ENCODE results near the gene HSP90AA1. TPM values are rescaled to one million over a fixed set of nuclear protein-coding genes. Genes with fewer than 3 reads are reported as not detected.

Gene HSP90AA1
- total RNA-seq, 2 experiments from 2014 or later = 1,101 to 1,115 TPM

DNA sequence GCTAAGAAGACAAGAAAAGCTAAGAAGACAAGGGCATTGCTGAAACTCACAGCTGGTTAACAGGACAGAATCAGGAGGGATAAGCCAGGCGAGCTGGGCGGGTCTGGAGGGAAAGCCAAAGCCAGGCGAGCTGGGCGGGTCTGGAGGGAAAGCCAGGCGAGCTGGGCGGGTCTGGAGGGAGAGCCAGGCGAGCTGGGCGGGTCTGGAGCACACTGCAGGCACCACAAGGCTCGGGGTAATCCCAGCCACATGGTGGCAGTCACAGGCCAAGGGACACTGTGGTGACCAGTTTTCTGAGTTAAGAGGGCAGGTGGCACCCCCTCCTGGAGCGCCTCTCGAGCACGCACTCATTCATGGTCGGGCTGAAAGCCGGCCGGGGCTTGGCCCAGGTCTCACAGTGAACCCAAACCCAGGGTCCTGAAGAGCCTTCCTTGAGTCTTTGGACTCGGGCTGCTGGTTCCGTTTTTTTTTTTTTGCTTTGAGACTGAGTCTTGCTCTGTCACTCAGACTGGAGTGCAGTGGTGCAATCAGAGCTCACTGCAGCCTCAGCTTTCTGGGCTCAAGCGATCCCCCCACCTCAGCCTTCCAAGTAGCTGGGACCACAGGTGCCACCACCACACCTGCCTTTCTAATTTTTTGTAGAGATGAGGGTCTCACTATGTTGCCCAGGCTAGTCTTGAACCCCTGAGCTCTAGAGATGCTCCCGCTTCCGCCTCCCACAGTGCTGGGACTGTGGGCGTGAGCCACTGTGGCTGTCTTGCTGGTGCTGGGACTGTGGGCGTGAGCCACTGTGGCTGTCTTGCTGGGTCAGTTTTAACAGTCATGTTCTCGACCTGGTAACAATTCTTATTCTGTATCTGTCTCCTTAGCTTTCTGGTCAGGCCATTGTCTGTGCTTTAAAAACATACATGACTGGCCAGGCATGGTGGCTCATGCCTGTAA lies 40.2 kb downstream of the HSP90AA1 start:
- peak; percentile 51 for DNase-seq
- ChIA-PET POLR2A (interaction anchor here (1.2 kb wide), 1 partner anchor 11 kb away, joined by 4 read pairs; no protein-coding TSS in a partner anchor), CTCF (interaction anchor here (0.9 to 1.5 kb wide), 3 partner anchors 23 to 85 kb away, joined by 3 to 9 read pairs (median 4); no protein-coding TSS in a partner anchor)
- intact Hi-C loops (cut with micrococcal nuclease) = no loop called here
- TF ChIP-seq, protein P1, sequence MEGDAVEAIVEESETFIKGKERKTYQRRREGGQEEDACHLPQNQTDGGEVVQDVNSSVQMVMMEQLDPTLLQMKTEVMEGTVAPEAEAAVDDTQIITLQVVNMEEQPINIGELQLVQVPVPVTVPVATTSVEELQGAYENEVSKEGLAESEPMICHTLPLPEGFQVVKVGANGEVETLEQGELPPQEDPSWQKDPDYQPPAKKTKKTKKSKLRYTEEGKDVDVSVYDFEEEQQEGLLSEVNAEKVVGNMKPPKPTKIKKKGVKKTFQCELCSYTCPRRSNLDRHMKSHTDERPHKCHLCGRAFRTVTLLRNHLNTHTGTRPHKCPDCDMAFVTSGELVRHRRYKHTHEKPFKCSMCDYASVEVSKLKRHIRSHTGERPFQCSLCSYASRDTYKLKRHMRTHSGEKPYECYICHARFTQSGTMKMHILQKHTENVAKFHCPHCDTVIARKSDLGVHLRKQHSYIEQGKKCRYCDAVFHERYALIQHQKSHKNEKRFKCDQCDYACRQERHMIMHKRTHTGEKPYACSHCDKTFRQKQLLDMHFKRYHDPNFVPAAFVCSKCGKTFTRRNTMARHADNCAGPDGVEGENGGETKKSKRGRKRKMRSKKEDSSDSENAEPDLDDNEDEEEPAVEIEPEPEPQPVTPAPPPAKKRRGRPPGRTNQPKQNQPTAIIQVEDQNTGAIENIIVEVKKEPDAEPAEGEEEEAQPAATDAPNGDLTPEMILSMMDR (IDR thresholded peaks at IDR 0.05) = no peak
- Mint-ChIP-seq H3K27me3 (no peaks in the 10 kb centered on the region), H3K36me3 (ENCODE audit: low read depth) (peaks cover 47% of the 10 kb centered on the region), H3K4me3 (no peak overlapping the region), H3K27ac (peak overlapping the region; percentile 34), H3K9me3 (no peaks in the 10 kb centered on the region), H3K4me1 (ENCODE audit: low read depth) (no peaks in the 10 kb centered on the region)
- peak; percentile 78 for ATAC-seq

DNA sequence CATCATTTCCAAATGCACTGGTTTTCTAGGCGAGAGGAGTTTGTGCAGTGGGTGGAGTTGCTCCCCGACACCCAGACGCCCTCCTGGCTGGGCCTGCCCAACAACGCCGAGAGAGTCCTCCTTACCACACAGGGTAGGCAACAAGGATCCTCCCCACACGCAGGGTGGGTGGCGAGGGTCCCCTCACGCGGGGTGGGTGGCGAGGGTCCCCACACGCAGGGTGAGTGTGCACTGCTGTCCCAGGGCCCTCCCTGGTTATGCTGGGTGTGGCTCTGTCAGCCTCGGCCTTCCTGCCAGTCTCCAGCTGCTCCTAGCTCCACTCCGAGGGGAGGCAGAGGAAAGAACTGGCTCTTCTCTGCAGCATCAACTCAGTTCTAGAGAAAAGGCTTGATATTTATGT lies 42.3 kb downstream of the HSP90AA1 start:
- Mint-ChIP-seq H3K9me3 (no peaks in the 10 kb centered on the region), H3K4me1 (ENCODE audit: low read depth) (no peaks in the 10 kb centered on the region), H3K27me3 (no peaks in the 10 kb centered on the region), H3K36me3 (ENCODE audit: low read depth) (peaks cover 47% of the 10 kb centered on the region), H3K27ac (no peak overlapping the region), H3K4me3 (no peak overlapping the region)
- ChIA-PET CTCF (no interaction called here), POLR2A (no interaction called here)
- DNase-seq = no peak
- intact Hi-C loops (cut with micrococcal nuclease) = no loop called here
- ATAC-seq = no peak
- TF ChIP-seq, protein P1 (IDR thresholded peaks at IDR 0.05) = no peak

DNA sequence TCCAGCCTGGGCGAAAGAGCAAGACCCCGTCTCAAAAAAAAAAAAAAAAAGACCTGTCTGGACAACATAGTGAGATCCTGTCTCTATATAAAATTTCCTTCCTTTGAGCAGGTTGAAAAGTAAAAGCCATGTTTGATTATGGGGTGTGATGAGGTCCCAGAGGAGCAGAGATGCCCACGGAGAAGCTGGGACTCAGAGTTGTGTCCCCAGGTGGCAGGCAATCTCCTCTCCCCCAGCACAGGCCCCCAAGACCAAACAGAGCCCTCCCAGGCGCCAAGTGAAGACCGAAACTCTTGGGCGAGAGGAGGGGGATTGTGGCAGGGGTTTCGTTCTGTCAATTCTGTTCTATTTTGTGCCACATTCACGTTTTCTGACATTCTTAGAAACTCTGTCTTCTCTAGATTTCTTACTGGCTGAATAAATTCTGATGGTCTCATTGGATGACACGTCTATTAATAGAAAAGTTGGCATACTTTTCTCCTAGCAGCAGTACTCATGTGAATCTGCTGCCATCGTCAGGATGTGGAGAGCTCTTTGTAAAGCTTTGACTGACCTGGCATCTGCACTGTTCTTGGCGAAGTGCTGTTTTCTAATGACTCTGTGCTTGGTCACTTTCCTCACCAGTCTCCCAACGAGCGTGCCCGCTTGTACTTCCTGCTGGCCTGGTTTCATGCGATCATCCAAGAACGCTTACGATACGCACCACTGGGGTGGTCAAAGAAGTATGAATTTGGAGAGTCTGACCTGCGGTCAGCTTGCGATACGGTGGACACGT lies 43.4 kb downstream of the HSP90AA1 start:
- no peak overlapping the region for H3K27ac Mint-ChIP-seq
- intact Hi-C loops (cut with micrococcal nuclease) = no loop called here
- no peak for ATAC-seq
- POLR2A ChIA-PET = interaction anchor here (0.6 kb wide), 1 partner anchor 60 kb away, joined by 4 read pairs; no protein-coding TSS in a partner anchor
- DNase-seq = no peak
- H3K9me3 Mint-ChIP-seq = no peaks in the 10 kb centered on the region
- H3K27me3 Mint-ChIP-seq = no peaks in the 10 kb centered on the region
- no peaks in the 10 kb centered on the region for H3K4me1 Mint-ChIP-seq (ENCODE audit: low read depth)
- CTCF ChIA-PET = no interaction called here
- H3K36me3 Mint-ChIP-seq (ENCODE audit: low read depth) = peaks cover 52% of the 10 kb centered on the region
- H3K4me3 Mint-ChIP-seq = no peak overlapping the region
- TF ChIP-seq, protein P1 (IDR thresholded peaks at IDR 0.05) = no peak

DNA sequence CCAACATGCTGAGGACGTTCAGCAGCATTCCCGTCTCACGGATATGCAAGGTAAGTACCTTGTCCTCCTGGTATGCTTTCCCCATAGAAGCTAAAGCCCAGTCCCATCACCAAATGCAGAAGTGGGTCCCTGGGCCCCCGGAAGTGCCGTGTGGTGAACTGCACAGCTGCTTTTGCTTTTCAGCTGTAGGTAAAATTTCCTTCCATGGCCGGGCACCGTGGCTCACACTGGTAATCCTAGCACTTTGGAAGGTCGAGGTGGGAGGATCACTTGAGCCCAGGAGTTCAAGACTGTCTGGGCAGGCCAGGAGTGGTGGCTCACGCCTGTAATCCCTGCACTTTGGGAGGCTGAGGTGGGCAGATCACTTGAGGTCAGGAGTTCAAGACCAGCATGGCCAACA lies 44.1 kb downstream of the HSP90AA1 start:
- no peak overlapping the region for H3K4me3 Mint-ChIP-seq
- DNase-seq (no peak), ATAC-seq (no peak)
- TF ChIP-seq, protein P1 (IDR thresholded peaks at IDR 0.05) = no peak
- H3K27ac Mint-ChIP-seq = no peak overlapping the region
- intact Hi-C loops (cut with micrococcal nuclease) = no loop called here
- H3K36me3 Mint-ChIP-seq (ENCODE audit: low read depth) = peaks cover 53% of the 10 kb centered on the region
- no peaks in the 10 kb centered on the region for H3K9me3 Mint-ChIP-seq
- no peaks in the 10 kb centered on the region for H3K27me3 Mint-ChIP-seq
- POLR2A ChIA-PET = interaction anchor here (0.6 kb wide), 1 partner anchor 61 kb away, joined by 4 read pairs; no protein-coding TSS in a partner anchor
- CTCF ChIA-PET = no interaction called here
- no peaks in the 10 kb centered on the region for H3K4me1 Mint-ChIP-seq (ENCODE audit: low read depth)

Measured in activated CD8-positive, alpha-beta T cell treated with anti-CD3 and anti-CD28 coated beads for 36 hours (primary cell).